Measurements from ENCODE around the gene TCF21.
"Not testable (repeated sequence)": the region's sequence is repeated elsewhere in the genome, so short reads cannot be mapped to it uniquely, and the experiment has no call there.

The TCF21 gene

DNA sequence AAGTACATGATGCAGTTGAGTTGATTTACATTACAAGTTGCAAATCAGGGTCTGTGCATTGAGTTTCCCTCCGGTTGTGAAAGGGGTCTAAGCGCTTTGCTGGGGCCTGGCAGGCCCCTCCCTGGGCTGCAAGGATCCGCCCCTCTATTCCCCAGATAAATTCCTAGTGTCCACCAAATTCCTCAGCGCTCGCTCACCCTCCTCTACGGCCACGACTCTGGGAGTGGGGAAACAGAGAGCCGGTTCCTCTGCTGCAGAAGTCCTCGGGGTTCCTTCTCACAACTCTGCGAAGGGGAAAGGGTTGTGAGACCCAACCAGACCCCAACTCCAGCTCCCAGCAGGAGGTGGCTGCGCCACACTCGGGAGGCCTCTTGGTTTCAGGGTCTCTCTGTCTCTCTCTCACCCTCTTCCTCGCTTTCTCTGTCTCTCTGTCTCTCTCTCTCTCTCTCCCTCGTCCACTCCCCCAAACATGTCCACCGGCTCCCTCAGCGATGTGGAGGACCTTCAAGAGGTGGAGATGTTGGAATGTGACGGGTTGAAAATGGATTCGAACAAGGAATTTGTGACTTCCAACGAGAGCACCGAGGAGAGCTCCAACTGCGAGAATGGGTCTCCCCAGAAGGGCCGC, at the start of gene TCF21:
Gene TCF21 (plus strand): TSS at position 185 of the 628 bp plus-strand sequence. CDS start 285 bp downstream, at position 470.
- DNase-seq: no peak

DNA sequence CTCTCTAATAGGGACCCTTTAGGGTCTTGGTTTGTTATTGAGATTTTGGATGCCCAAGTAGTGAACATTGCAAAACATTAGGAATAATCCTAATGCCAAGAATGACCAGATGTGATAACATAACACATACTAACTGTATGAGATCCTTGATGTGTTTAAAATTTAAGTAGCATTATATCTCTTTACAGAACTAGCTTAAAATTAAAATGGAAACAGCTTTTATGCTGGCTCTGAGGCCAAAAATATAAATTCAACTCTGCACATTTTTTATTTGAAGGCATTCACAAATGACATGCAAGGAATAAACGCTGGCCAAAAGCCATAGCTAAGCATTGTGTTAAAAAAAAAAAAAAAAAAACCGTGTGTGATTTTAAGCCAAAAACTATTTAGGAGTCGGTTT, 47.7 kb upstream of the TCF21 start:
- no peak for DNase-seq

DNA sequence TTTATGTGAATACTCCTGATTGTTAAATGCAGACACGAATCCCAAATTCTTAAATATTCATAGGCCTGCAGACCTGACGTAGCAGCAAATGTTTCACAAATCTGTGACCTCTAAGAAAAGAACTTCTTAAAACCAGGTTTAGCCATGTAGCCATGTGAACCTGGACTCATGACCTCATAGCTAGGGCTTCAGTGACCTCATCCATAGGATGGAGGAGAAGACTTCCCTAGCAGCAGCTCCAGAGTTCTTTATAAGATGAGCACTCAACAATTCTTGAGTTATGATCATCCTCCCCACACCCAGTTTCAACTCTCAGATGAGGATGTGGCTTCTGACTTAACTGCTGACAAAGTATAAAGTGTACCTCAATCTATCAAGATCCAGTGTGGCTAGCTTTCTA, 45.8 kb upstream of the TCF21 start:
- DNase-seq: no peak

DNA sequence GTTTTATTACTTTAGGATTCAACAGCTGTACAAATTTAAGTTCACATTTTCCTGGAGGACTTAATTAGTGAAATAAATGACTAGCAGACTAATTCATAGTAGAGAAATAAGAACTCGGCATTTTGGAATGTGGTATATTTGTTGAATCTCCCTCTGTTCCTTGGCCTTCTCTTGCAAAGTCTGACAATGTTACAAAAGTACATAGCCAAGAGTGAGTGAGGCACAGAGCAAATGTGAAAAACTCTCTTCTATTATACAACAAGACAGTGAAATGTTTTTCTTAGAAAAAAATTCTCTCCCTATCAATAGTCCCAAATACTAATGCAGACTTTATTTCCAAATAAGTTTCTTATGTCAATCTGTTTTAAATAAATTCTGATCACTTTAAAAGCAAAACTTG, 44.2 kb upstream of the TCF21 start:
- no peak for DNase-seq

DNA sequence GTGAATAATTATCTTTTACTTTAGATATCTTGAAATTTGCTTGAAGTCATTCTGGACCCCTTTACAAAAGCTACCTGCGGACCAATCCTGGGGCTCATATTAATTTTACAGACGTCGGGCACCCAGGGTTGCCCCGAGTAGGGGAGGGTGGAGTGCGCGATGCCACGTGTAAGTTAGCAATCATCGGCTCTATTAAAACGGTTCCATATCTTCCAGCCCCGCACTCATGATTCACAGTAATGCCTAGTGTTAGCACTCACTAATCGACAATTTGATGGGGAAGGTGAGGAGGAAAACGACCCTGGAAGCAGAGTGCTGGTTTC, 34.9 kb upstream of the TCF21 start:
- no peak for DNase-seq

DNA sequence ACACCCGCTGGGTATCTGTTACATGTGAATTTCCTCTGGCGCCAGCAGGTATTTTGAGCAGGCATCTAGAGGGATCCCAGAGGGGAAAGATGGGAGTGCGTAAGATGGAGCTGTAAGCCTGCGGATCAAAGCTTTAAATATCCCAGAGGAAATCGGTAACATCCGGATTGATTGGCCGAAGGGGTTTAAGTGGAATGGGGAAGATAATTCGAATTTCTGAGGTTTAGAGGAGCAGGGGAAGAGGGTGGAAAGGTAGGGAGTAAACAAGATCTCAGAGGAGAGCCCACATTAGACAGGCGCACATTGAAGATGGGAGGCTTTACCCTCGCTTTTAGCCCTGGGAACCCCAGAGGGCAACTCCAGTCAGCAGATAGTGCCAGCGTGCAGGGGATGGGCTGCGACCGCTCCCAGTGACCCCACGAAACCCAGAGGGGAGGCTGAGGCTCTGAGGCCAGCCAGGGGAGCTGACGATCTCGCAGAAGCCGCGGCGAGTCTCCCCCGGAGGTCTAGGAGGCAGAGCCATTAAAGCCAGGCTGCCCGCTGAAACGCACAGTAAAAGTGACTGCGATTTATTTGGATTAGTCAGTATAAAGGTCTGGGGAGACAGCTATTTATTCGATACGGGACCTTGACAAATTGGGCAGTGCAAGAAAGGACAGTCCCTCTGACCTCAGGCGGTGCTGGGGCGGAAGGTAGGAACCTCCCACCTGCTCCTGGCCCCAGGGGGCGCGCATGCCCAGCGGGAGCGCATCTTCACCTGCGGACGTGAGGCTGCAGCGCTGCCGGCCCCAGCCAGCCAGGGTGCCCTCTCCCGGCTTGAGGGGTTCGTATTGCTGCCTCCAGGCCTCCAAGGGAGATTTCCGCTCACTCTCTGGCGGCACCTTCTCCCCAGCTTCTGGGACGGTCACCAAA, 34.3 kb upstream of the TCF21 start:
- DNase-seq: no peak

DNA sequence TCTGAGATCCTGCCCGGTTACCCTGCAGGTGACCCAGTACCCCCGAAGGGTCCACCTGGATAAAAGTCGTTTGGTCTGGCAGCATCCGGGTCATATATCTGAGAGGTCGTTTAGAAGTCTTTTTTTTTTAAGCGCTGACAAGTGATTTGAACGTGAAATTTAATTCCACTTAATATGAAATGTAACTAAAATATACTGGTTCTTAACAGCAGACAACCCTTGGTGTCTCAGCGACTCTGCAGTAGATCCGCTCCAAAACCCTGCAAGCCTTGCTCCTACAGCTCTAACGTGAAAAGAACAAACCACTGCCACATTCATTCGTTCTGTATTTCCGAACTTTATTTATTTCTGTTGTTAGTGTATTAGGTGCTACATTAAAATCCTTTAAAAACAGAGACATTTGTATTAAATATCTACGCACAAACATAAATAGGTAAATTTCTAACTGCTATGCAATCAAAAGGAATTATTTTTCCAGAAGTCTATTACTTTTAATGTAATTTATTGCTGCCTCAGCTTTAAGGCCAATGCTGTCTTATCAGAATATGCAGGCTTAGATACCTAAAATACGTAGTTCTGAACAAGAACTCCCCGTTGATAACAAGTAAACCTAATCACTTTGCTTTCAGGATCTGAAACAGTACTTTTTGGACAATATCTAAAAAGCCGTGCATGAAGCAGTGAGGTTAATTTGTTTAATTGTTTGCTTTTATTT, 33.5 kb upstream of the TCF21 start:
- no peak for DNase-seq

DNA sequence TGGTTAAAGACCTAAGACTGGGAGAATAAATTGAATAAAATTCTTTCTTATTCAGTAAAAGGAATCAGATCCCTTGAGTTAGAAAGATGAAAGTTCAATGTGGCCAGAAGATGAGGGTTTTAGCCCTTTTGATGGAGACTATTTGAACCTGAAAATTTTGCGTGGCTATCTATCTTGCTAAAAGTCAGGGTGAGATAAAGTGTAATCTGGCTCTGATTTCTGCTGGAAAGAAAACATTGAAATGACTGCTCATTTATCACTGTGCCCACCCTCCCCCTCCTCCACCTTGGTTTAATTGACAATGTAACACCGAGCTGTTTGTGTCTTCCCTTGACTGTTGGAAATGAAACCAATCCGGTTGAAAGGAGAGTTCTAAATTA, 32.9 kb upstream of the TCF21 start:
- DNase-seq: no peak

DNA sequence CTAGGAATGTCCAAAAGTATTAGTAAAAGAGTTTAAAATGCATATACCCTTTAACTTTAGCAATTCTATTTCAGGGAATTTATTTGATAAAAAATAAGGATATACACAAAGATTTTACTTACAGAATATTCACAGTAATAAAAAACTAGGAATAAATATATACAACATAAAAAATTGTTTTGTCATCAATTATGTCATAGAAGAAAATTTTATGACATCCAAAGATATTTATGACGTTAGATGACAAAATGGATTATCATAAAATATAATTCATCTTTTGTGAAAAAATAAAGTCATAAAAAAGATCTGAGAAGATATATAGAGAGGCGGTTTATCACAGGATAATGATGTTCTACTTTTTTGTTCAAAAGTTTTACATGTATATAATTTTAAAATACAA, 32.0 kb upstream of the TCF21 start:
- no peak for DNase-seq

DNA sequence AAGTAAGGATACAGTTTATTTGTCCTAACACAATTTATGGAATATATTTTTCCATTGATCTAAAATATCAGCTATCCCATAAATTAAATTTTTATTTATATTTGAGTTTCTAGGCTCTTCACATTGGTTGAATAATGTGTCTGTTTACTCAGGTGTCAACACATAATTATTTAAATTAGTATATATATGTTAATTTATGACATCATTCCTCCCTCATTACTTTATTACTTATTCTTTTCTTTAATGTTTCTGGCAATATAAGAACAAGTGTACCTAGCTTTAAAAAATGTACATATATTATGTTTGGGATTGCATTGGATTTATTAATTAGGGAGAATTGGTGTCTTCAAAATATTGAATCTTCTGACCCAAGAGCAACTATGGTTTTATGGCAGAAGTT, 31.2 kb upstream of the TCF21 start:
- no peak for DNase-seq

DNA sequence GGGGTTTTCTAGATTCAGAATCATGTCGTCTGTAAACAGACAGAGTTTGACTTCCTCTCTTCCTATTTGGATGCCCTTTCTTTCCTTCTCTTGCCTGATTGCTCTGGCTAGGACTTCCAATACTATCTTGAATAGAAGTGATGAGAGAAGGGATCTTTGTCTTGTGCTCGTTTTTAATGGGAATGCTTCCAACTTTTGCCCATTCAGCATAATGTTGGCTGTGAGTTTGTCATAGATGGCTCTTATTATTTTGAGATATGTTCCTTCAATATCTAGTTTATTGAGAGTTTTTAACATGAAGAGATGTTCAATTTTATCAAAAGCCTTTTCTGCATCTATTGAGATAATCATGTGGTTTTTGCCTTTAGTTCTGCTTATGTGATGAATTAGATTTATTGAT, 27.6 kb upstream of the TCF21 start:
- DNase-seq: not testable (repeated sequence)

DNA sequence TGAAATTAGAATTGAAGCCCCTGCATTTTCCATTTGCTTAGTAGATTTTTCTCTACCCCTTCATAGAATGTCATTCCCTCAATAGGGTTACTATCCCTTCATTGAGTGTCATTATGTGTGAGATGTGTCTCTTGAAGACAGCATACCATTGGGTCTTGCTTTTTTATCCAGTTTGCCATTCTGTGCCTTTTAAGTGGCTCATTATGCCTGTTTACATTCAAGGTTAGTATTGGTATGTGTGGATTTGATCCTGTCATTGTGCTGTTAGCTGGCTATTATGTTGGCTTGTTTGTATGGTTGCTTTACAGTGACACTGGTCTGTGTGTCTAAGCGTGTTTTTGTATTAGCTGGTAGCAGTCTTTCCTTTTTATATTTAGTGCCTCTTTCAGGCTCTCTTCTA, 25.7 kb upstream of the TCF21 start:
- DNase-seq: no peak

DNA sequence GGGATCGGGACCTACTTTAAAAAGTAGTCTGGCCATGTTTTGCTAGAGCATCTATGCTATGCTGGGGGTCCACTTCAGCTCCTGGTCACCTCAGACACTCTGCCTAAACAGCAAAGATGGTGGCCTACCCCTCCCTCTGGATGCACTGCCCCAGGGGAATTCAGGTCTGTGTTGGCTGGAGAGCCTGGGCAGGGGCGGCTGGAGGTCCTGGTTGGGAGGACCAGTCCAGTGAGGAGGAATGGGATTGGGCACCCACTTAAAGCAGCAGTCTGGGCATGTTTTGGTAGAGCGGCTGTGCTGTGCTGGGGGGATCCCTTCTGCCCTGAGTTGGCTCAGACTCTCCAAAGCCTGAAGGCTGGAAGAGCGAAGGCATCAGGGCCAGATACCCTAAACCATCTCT, 23.2 kb upstream of the TCF21 start:
- no peak for DNase-seq

DNA sequence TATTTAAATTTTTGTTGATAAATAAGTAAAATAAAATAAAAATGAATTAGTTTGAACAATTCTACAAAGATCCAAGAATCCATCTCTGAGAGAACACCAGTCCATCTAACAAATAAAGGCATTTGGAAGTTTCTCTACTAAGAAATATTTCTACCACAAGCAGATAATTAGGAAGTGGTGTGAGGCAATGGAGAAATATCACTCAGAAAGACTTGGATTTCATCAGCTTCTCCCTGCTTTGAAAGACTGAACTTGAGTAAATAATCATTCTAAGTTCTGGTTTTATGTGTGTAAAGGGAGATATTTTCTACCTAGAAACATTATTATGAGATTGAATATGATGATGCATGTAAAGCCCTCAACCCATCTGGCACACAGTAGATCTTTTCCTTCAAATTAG, 17.8 kb upstream of the TCF21 start:
- DNase-seq: no peak

DNA sequence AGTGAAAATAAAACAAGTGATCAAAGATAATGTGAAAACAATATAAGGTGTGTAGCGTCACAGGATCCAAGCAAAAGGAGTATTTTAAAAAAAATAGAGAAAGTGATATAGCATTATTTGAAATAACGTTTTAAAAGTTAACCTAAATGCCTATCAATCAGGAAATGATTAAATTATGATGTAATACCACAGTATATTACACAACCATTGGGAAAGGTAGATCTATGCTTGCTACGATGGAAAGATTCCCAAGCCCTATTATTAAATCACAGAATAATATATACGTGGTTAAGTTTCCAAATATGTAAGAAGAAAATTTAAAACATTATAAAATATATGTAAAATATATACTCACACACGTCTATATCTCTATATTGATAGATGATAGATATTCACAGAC, 15.4 kb upstream of the TCF21 start:
- no peak for DNase-seq

DNA sequence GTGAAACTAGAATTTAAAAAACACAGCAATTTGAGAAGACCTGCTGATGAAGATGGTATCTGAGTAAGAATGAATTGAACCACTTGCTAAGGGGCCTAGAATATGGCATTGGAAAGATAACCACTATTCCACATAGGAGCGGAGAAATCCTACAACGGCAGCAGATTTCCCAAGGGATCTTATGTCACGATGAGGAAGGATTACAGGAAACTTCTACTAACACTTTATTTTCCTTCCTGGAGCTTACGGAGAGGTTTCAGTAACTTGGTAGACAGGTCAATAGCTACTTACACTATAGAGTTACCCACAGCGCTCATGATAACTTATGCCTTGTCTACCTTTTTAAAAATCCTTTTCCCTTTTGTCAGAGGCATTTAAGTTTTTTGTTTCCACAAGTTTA, 11.8 kb upstream of the TCF21 start:
- no peak for DNase-seq

DNA sequence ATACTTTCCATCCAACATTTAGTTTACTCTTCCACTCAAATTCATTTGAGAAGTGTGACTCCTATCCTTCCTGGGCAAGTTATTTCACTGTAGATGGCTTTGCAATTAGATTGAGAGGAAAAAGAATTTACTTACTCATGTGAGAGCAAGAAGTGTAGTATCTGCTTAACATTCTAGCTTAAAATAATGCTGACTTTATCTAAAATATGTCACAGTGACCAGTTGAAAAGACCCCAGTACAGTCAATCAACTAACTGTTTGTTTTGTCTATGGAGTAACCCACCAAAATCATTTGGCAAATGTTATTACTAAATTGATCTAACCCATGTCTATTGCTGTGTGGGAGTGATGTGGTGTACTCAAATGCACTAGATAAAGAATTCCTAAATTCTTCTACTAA, 8.9 kb upstream of the TCF21 start:
- DNase-seq: no peak

DNA sequence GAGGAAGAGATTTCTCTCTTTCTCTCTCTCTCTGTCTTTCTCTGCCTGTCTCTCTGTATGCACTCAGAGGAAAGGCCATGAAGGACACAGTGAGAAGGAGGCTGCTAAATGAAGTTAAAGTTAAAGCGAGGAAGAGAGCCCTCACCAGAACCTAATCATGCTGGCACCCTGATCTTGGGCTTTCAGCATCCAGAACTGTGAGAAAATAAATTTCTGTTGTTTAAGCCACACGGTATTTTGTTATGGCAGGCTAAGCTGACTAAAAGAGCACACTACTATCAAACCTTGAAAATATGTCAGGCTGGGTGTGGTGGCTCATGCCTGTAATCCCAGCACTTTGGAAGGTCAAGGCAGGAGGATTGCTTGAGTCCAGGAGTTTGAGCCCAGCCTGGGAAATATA, 8.0 kb upstream of the TCF21 start:
- no peak for DNase-seq

DNA sequence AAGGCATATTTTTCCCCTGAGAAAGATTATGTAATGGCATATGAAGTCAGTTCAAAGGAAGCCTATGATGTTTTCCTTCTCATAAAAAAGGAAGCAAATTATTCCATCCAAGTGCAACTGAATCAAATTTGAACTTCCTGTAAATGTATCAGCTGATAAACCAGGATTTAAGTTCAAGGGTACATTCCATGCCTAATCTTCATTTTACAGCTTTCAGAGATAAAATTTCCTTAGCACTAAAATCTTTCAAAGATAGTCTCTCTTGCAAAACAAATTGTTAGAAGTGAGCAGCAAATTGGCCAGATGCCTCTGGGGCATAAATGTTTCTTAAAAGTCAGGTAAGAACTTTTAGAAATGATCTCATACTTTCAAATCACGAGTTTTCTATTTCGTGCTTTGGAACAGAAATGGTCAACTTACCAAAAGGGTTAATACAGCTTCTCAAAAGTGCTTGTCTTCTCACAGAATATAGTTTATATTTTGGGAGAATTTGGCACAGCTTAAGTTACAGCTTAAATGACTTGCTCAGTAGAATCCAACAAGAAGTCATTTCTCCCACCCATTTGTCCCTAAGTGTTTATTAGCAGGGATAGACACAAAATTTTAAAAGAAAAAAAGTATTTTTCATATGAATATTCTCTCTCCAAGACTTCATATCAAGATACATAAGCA, 2.7 kb upstream of the TCF21 start:
- no peak for DNase-seq

DNA sequence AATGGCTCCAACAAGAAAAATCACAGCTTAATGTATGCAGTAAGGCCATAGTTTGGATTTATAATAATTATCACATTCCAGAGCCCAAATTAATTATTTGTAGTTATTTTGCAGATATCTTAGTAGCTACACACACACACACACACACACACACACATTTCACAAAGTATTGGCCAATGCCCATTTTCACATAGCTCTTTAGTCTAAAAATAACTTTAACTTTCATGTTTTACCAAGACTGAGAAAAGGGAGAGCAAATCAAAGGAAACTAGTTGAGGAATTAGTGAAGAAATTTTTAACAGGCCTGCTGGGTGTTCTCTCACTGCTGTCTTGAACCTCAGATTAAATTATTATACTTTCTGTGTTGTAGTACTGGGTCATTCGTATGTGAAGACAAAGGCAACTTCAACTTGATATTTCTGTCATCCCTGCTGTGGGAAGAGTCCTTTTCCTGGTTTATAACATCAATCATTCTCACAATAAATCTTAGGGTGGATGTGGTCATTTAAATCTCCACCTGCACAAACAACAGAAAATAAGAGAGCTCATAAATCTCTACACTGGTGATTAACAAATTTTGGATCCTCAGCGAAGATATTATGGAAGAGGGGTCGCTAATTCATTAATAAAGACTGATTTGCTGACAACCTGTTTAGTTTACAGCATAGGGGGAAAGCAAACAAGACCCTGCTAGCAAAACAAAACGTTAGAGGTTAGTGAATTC, 1.6 kb upstream of the TCF21 start:
- DNase-seq: no peak

DNA sequence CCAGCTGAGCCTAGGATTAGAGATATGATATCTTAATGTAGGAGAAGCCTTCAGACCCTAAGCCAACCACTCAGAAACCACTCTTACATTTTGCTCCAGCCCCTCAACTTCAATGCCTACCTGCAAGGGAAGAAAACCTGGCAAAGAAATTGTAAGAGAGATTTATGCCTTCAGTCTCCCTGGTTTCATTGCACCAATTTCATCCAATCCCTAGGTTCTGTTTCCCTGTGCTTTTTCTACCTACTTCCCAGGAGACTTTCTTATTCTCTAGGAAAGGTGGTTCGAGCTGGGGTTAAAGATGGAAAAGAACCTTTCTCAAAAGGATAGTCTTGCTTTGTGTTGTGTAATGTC, 1.1 kb upstream of the TCF21 start:
- DNase-seq: no peak

DNA sequence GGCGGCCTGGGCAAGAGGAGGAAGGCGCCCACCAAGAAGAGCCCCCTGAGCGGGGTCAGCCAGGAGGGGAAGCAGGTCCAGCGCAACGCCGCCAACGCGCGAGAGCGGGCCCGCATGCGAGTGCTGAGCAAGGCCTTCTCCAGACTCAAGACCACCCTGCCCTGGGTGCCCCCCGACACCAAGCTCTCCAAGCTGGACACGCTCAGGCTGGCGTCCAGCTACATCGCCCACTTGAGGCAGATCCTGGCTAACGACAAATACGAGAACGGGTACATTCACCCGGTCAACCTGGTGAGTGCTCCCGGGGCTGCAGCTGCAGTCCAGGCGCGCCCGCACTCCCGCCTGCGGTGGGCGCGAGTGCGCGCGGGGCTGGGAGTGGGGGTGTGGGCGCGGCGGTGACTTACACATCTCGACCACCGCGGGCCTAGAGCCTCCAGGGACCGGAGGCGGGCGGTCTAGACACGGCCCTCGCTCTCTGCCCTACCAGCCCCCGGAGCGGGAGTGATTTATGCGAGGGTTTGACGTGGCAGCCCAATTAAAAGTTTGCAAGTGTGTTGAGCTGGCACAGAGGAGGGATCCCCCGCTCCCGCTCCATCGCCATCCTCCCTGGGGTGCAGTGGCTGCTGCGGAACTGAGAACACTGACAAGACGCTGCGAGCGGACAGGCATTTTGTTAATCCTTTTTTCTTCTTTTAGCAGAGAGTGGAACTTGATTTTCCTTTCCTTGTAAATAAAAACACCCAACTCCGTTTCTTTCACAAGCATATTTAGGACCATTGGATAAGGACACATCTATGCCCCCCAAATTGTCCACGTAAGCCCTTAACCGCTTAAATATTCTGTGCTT, 867 bp downstream of the TCF21 start:
- DNase-seq: peak in 1 of 6 experiments; percentile 2

All from stimulated activated naive CD4-positive, alpha-beta T cell (primary cell).